ENCODE data around the gene SMIM45.

Gene SMIM45

GRCh38 chr22:41943661-41944209 is 8.2 kb upstream of the SMIM45 start:
- POLR2A ChIA-PET (ENCODE audit: unreplicated experiment): interaction anchor here (0.7 kb wide), 1 partner anchor 221 kb away, joined by 3 read pairs; no protein-coding TSS in a partner anchor
- H3K36me3 ChIP-seq (ENCODE audit: control insufficient read depth, insufficient read depth, low read length): no peaks in the 10 kb centered on the region

More at GRCh38 chr22:41943661-41944209, 8.2 kb upstream of the SMIM45 start:
- Histone ChIP-seq H2BK15ac (ENCODE audit: low read depth, low read length) (no peak overlapping the region), H2BK20ac (ENCODE audit: low read depth, low read length) (no peak overlapping the region), H4K8ac (ENCODE audit: low read depth in 2 of 2, low read length in 2 of 2) (no peak overlapping the region), H2BK5ac (ENCODE audit: low read depth, low read length, poor library complexity, severe bottlenecking) (no peak overlapping the region), H2AK5ac (ENCODE audit: low read depth, low read length) (no peak overlapping the region), H3K23ac (ENCODE audit: low read depth, low read length) (no peak overlapping the region), H2AK9ac (replicated peaks; ENCODE audit: low read depth, low read length, poor library complexity) (peak overlapping the region; percentile 44), H3K9me3 (ENCODE audit: control insufficient read depth, insufficient read depth, low read length) (no peaks in the 10 kb centered on the region), H4K20me1 (ENCODE audit: insufficient read depth, low read length) (peaks cover 6% of the 10 kb centered on the region; the same call in 1 of the 2 replicates), H4K91ac (ENCODE audit: insufficient read depth, low read depth, low read length) (no peak overlapping the region), H3K4me2 (ENCODE audit: low read depth, low read length) (no peak overlapping the region), H3K4me3 (ENCODE audit: insufficient read depth, low read depth, low read length) (no peak overlapping the region), H4K5ac (ENCODE audit: low read depth, low read length) (no peak overlapping the region), H3K4me1 (ENCODE audit: control insufficient read depth, insufficient read depth, low read length) (peaks cover 14% of the 10 kb centered on the region), H3K18ac (ENCODE audit: low read depth, low read length) (no peak overlapping the region), H2BK120ac (ENCODE audit: low read depth, low read length) (no peak overlapping the region), H3K27me3 (ENCODE audit: control insufficient read depth, insufficient read depth, low read length) (no peaks in the 10 kb centered on the region), H3K27ac (ENCODE audit: insufficient read depth, low read length) (no peak overlapping the region), H3K9ac (ENCODE audit: low read depth, low read length) (no peak overlapping the region), H2AFZ (replicated peaks; ENCODE audit: low read length, poor library complexity) (peak overlapping the region; percentile 59), H3K56ac (ENCODE audit: extremely low read depth, insufficient read depth, low read length) (no peak overlapping the region), H3K9me1 (ENCODE audit: insufficient read depth, low read length) (no peaks in the 10 kb centered on the region), H3K4ac (ENCODE audit: low read depth, low read length) (no peak overlapping the region), H3K79me1 (ENCODE audit: low read depth in 1 of 2, low read length in 2 of 2) (peaks cover 5 to 28% of the 10 kb centered on the region in 2 experiments), H3K14ac (replicated peaks; ENCODE audit: low read depth, low read length) (no peak overlapping the region)
- in situ Hi-C loops (cut with MboI; ENCODE audit: low sequenced_read_pairs): loop anchor here (5.0 kb wide), 1 partner anchor 246 kb away; the partner anchor contains the start of gene MEI1
- BruUV-seq (replicated peaks): no TSS peak
- intact Hi-C loops (cut with micrococcal nuclease): no loop called here
- no peak for ATAC-seq (ENCODE audit: low read depth)
- dilution Hi-C loops (cut with HindIII; ENCODE audit: low sequenced_read_pairs, unreplicated experiment): no loop called here
- no peak for TF ChIP-seq CTCF (conservative IDR thresholded peaks at IDR 0.05; ENCODE audit: low read depth, low read length)
- WGBS, 2 experiments (ENCODE audit: extremely low coverage in 2 of 2, insufficient read length in 1 of 2): no CpG with 5 or more reads among the region's 9 CpGs
- CTCF ChIA-PET: interaction anchor here (1.5 to 2.0 kb wide), 2 partner anchors 197 to 247 kb away, joined by 5 to 9 read pairs; no protein-coding TSS in a partner anchor
- peak; percentile 39 for DNase-seq

Measured in IMR-90 (cell line).